GM18517 (cell line): Measurements from ENCODE around the gene FTSJ3.
"Not testable (repeated sequence)": the region's sequence is repeated elsewhere in the genome, so short reads cannot be mapped to it uniquely, and the experiment has no call there.

Experiments
- ATAC-seq: cut with Tn5 transposase; IDR thresholded peaks from one replicate; pipeline ENCODE4 v1.9.1; 2021; ENCODE audit warnings: mild to moderate bottlenecking, moderate library complexity; ENCODE audit not compliant: unreplicated experiment

FTSJ3 gene

DNA sequence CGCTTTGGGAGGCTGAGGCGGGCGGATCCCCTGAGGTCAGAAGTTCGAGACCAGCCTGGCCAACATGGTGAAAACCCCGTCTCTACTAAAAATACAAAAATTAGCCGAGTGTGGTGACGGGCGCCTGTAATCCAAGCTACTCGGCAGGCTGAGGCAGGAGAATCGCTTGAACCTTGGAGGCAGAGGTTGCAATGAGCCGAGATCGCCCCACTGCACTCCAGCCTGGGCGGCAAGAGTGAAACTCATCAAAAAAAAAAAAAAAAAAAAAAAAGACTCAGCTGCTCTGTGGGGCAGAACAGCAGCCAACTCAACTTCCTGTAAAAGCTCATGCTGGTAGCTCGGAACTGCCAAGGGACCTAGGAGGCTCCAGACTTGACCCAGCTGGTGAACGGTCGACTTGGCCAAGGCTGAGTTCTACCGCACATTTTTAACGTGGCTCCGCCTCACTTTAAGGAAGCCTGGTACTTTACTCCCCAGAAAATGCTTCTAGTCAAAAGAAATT is 16.0 kb upstream of the FTSJ3 start:
- not testable (repeated sequence) for ATAC-seq

DNA sequence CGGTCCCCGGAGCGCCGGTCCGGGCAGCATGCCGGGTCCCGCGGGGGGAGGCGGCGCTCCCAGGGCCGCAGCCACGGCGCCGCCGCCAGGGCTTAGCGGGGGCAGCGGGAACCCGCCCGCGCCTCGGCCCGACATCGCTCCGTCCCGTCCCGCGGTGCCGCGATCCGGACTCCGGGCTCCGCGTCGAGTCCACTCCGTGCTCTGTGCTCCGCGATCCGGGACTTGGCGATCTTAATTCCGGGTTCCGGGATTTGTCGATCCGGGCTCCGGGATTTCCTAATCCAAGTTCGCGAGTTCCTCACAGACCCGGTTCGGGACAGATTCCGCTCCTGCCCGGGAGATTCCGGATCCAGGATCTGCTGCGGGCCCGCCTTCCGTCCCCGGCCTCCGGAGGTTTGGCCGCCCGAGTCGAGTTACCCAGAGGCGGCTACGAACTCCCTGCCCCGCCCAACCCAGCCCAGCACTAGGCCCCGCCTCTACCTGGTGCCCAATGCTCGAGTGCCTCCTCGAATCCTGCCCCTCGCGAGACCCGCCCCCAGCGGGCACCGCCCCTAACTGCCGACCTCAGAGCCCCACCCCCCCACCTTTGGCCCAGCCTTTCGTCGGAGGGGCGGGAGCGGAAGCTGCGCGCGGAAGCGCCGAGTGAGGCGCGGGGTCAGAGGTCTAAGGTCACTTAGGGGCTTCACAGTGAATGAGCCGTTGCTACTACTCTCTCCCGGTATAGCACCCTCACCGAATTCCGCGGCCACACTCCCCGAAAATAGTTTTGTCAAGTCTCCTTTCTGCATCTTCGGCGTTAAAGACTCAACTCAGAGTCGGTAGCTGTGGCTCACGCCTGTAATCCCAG is 15.3 kb upstream of the FTSJ3 start, which contains the start of gene SMARCD2:
Gene SMARCD2, minus strand, starts transcription at position 146 of the 847 bp plus-strand sequence. Its CDS starts 11 bp downstream, at position 135.
- peak; percentile 62 for ATAC-seq

DNA sequence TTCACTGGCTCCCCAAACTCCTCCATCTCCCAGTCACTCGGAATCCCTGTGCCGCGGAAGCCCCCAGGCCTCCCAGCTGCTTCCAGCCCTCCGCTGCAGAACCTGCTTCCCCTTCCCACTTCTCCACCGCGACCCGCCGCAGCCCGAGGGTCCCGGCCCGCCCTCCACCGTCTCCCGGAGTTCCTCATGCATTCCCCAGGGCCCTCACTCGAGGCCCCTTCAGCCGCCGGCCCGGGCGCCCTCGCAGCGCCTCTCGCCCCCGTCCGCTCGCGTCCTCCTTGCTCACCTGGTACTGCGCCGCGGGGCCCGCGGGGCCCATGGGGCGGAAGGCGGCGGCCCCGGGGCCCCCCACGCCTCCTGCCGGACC is 14.7 kb upstream of the FTSJ3 start:
- ATAC-seq = peak; percentile 12

DNA sequence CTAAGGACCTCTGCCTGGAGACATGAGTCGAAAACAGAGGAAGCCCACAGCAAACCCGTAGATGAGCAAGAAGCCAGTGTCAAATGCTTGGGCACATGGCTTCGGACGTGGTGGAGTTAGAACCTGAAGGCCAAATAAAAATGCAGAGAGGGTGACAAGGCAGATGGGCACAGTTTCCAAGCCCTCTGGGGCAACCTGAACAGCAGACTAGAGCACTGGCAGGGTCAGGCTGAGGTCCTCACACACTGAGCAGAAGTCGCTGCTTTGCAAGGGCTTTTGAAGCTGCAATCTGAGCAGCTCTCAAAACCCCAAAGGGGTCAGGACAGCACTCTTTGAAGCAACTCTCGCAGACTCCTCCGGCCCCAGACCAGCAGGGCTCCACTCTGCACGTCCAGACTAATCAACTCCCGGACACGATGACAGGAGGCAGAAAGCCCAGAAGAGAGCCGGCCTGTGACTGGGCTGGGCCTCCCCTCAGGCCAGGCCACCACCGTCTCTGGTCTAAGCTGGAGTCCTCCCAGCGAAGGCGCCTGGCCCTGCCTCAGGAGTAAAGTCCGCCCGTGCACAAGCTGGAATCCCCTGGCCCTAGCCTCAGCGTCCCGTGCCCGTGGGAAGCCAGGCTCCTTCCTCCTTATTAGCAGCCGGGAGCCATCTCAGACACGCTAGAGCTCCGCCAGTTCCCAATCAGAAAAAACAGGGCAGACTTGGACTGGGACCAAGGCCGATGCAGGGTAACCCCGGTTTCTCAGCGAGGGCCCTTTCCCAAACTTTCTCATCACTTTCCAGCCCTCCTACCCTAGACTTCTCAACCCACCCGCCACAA is 14.1 kb upstream of the FTSJ3 start:
- ATAC-seq = no peak

DNA sequence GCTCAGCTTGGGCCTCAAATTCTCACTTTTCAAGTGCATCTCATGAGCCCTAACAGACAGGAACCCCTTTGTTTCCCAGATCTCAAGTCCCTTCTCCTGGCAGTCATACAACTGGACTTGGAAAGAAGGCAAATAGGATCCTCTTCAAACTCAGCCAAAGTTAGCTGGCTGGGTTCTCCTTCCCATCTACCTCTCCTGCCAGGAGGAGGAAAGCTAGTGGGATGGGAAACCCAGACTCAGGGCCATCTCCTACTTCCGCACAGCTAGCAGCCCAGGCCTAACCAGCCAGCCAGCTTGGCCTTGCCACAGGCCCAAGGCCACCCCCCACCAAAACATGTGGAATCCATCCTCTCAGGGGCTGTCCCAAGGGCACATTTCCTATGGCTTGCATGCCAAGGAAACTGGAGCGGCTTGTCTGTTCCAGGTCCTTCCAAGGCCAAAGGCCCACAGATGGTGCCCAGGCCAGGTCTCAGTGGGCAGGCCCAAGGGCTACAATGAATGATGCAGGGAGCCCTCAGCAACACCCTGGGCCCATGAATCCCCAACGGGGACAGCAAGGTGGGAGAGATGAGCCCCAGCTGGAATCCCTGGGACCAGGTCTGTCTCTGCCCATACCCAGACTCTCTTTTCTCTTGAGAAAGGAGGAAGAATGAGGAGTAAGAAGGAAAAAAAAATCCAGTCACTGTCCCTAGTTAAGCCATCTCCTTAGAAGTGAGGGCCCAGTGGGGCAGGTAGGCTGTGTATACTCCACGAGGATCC is 13.3 kb upstream of the FTSJ3 start:
- ATAC-seq = no peak

DNA sequence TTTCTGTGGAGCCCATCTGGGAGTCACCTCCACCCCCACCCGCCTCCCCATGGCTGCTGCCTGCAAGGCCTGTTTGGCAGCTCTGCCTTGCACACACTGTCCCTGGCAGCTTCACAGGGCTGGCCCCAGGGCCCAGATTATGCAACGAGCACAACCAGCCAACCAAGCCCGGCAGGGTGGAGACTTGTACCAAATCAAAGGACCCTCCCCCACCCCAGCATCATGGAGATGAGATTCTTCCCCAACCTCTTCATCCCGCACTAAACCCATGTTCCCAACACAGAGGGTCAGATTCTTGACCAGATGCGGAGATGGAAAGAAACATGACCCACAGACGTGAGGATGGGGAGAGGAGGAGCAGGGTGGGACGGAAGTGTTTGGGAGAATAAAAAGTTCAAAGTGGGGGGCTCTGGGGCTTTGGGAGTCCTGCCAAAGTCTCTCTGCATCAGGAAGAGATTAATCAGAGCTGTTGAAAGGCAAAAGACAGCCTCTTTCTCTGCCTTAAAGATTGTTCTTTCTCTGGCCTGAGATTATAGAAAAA is 11.2 kb upstream of the FTSJ3 start:
- ATAC-seq = no peak

DNA sequence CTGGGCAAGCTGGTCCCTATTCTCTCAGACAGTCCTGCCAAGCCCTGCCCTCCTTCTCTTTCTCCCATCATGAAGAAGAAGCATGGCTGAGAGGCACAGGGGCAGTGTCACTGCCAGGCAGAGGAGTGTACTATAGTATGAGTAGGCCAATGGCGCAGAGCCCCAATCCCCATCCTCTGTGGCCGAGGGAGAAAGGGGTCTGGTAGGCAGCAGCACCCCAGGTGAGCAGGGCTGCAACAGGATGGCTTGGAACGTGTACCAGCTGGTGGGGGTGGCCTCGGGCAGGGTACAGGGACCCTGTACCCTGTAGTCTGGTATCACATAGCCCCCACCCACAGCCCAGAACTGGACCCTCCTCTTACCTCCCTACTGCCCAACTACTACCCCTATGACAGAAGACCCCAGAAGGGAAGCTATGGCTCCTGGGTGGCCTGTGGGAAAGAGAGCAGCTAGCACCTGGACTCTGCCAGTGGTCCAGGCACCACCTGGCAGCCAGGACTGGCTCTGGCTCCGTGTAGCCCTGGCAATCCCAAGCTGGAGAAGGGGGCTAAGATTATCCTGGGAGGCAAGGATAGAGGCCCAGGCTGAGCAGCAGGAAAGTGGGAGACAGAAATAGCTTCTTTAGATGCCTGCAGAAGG is 10.6 kb upstream of the FTSJ3 start:
- no peak for ATAC-seq

DNA sequence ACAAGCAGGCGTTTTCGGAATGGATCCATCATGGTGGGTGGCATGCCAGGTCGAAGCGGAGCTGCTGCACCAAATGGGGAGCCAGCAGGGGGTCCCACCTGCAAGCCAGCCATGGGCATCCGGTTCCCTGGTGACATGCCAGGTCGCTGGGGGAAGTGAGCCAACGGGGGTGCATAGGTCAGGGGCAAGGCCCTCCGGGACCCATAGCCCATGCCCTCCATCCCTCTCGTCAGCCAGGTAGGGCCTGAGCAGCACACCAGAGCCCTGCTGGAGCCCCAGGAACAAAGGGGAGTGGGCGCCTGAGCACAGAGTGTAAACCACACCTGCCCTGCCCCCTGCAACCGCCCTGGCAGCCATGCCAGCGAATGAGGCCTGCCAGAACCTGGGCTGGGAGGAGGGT is 10.0 kb upstream of the FTSJ3 start:
- ATAC-seq = no peak

DNA sequence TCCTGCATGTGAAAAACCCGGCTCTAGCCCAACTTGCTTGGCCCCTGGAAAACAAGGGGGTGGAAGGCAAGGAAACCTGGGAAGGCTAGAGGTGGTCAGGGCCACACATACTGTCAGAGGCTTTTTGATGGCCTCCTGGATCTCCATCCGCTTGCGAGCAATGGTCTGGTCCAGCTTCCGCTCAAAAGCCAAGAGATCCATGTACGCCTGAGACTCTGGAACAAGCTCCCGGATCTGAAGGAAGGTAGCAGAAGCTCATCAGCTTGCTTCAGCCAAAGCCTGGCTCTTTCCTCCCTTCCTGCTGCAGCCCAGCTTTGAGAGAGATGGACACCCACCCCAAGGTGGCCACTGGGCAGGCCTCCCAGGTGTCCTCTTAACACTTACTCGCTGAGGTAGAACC is 9.3 kb upstream of the FTSJ3 start:
- ATAC-seq = no peak

DNA sequence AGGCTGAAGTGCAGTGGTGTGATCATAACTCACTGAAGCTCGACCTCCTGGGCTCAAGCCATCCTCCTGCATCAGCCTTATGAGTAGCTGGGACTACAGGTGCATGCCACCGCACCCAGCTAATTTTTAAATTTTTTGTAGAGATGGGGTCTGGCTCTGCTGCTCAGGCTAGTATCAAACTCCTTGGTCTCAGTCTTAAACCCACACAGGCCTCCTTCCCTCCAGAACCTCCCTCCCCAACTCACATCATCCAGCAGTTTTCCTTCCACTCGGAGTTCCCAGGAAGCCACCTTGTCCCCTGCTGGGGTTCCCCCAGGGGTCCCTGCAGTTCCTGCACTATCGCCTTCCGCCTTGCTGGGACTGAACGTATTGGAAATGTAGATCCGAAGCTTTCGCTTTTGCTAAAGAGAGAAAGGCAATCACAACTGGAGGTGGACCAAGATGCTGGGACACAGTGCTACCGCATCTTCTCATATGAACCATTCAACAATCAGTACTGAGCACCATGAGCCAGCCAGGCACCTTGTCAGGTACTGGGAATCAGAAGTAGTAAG is 7.8 kb upstream of the FTSJ3 start:
- ATAC-seq = no peak

DNA sequence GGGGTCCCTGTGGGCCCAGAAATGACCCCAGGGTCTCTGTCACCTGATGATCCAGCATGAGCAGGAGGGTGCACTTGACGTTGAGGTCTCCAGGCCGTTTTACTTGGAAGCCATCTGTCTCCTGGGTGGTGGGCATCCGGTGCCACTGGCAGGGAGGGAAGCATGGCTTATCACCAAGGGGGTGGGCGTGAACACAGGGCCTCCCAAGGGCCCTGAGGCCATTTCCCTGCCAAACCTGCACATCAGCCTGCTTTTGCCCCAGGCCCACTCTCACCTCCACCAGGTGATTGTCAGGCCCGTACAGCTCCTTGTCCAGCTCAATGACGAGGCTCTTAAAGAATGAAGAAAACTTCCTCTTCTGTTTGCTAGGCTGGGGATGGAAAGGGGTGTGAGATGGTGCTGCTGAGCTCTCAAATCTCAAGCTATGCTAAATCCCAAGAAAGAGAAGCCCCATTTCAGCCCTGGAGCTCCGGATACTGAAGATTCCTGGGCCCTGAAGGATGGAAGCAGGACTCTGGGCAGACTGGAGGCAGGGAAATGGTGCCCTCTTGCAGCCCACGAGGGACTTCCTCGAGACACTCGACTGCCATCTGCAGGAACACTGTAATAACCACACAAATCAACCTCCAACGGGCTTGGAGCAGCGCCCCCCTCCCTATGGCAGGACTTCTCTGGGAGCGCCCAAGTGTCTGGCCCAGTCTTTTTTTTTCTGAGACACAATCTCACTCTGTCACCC is 7.1 kb upstream of the FTSJ3 start:
- peak; percentile 49 for ATAC-seq

DNA sequence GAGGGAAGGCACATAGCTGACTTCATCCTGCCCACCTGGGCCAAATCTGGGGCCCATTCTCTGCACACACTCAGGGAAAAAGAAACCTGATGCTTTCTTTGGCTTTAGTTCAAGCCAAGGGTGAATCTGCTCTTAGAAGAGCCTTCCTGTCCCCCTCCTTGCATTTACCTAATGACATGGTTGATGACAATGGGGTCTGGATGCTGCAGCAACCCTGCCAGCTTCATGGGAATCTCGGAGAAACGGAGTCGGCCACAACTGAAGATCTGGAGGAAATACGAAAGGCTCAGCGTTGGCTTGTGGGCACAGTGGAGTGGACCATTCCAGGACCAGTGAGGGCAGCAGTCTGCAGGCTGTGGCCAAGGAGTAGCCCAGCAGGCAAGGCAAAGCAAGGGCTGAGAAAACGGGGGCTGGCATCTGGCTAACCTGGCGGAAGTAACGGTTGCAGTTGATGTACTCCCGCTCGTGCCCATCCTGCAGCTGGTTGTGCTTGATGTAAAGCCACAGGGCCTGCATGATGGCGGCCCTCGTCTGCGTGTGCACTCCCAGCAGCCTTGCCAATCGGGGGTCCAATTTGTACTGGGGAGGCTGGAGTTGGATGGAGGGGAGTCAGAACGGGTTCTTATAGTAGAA is 6.4 kb upstream of the FTSJ3 start:
- ATAC-seq = no peak

DNA sequence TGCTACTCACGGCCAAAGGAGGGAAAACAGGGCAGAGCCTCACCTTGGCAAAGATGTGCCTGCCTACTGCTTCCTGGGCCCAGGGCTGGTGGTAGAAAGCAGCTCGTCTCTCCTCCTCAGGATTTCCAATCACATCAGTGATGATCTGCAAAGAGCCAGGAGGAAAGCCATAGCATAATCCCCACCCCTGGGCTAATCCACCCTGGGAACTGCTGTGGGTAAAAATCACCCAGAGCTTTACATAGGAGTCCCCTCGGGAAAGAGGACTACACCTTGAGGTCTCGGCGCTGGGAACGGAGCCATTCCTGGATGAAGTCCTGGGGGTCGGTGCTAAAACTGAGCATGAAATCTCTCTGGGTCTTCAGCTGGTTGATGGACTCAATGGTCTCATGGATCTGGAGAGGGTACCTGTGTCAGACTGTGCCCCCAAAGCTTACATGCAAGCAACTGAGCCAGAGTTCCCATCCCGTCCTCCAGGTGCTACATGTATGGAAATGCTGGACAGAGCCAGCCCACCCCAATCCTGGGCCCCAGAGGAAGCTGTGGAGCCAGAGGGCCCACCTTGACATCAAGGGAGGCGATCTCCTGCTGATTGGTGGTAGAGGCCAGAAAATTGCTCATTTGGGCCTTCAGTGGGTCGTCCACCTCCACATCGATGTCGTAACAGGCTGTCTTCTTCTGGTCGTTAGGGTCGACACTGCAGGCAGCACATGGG is 5.7 kb upstream of the FTSJ3 start:
- ATAC-seq = no peak

DNA sequence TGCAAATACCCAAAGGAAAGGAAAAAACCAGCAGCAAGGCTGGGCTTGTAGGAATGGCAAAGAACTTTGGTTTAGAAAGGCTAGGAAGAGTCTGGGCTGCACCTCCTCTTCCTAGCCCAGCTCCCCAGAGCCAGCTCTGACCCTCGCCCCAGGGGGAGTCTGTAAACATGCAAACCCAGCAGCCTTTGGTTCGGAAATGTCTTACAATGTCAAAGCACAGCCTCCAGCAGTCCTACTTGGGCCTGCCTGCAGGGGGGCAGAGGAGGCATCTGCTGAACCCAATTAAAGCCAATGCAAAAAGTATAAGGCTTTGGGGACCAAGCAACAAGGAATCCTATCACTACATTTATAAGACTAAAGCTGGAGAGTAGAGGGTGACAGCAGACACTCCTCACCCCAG is 5.0 kb upstream of the FTSJ3 start:
- no peak for ATAC-seq

DNA sequence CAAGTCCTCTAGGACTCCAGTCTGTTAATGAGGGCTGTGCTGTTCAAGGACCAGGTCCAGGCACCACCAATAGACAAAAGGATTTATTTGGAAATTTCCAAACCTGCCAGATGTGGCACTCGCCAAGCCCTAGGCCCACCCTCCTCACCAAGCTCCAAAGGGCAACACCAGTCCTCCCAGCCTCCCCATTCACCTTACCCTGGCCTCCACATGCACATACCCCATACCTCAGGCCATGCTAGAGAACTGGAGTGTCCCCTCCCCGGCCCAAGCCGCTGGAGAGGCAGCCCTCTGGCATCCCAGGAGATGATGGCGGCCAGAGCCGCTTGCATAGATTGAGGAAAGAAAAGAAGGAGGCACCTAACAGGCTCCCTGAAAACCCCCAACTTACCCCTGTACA is 4.6 kb upstream of the FTSJ3 start:
- ATAC-seq = no peak

DNA sequence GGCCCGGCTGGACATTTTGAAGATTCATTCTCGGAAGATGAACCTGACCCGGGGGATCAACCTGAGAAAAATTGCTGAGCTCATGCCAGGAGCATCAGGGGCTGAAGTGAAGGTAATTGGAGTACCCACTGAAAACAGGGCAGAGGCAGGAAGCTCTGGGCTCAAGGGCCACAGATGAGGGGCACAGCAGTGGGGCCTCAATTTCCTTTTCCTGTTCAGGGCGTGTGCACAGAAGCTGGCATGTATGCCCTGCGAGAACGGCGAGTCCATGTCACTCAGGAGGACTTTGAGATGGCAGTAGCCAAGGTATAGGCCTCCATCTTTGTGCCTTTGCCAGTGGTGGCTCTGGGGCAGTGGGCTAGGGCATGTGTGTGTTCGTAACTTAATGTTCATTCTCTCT is 4.0 kb upstream of the FTSJ3 start:
- no peak for ATAC-seq

DNA sequence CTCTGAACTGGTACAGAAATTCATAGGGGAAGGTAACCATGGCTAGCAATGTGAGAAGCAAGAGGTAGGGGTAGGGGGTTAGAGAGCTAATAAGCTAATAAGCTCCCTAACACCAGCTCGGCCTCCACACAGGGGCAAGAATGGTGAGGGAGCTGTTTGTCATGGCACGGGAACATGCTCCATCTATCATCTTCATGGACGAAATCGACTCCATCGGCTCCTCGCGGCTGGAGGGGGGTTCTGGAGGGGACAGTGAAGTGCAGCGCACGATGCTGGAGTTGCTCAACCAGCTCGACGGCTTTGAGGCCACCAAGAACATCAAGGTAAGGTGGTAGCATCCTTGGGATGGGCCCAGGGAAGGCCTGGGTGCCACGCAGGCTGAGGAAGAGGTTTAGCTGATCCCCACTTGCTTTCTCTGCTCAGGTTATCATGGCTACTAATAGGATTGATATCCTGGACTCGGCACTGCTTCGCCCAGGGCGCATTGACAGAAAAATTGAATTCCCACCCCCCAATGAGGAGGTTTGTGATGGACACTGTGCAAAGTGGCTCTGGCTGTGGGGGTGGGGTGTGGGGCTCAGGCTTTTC is 3.5 kb upstream of the FTSJ3 start:
- no peak for ATAC-seq

DNA sequence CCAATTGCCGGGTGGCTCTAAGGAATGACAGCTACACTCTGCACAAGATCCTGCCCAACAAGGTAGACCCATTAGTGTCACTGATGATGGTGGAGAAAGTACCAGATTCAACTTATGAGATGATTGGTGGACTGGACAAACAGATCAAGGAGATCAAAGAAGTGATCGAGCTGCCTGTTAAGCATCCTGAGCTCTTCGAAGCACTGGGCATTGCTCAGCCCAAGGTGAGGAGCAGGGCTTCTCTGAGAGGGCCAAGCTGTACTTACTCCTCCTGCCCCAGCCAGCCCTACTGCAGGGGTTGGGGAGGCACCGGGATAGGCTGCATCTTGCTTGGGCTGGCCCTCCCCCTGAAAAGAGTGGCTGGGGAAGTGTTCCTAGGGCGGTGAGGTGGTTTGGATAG is 2.8 kb upstream of the FTSJ3 start:
- no peak for ATAC-seq
